Kidney glomerular epithelial cell (primary cell): ENCODE results near the gene TRIM10.

Experiments used
- DNase-seq: peaks from one replicate; lab custom pipeline; 2025; lab: John Stamatoyannopoulos, UW

Gene TRIM10

GRCh38 chr6:30160785-30161531 lies at the start of gene TRIM10:
TRIM10 (minus strand) TSS chr6:30161211; CDS start chr6:30160858, 353 bp downstream.
- no peak for DNase-seq

- no peak for DNase-seq
Measured at GRCh38 chr6:30207619-30208295, 46.7 kb upstream of the TRIM10 start.

GRCh38 chr6:30206799-30207618 lies 46.0 kb upstream of the TRIM10 start:
- peak; percentile 4 for DNase-seq

- DNase-seq, result no peak
Measured at GRCh38 chr6:30206152-30206551, 45.1 kb upstream of the TRIM10 start.

- DNase-seq, result no peak
Measured at GRCh38 chr6:30204116-30204515, 43.1 kb upstream of the TRIM10 start.

- no peak for DNase-seq
Measured at GRCh38 chr6:30202366-30202765, 41.4 kb upstream of the TRIM10 start.

GRCh38 chr6:30200551-30201281 lies 39.7 kb upstream of the TRIM10 start:
- DNase-seq, result no peak

GRCh38 chr6:30198166-30199084 lies 37.4 kb upstream of the TRIM10 start:
- DNase-seq, result no peak

- DNase-seq, result no peak
Measured at GRCh38 chr6:30196376-30196775, 35.4 kb upstream of the TRIM10 start.

GRCh38 chr6:30195951-30196350 lies 34.9 kb upstream of the TRIM10 start:
- DNase-seq, result no peak

- DNase-seq, result no peak
Measured at GRCh38 chr6:30194797-30195690, 34.0 kb upstream of the TRIM10 start.

- no peak for DNase-seq
Measured at GRCh38 chr6:30192076-30192475, 31.1 kb upstream of the TRIM10 start.

- DNase-seq, result no peak
Measured at GRCh38 chr6:30188541-30188940, 27.5 kb upstream of the TRIM10 start.

GRCh38 chr6:30185846-30186484 lies 25.0 kb upstream of the TRIM10 start:
- no peak for DNase-seq

- no peak for DNase-seq
Measured at GRCh38 chr6:30184417-30185031, 23.5 kb upstream of the TRIM10 start.

- no peak for DNase-seq
Measured at GRCh38 chr6:30180145-30180544, 19.1 kb upstream of the TRIM10 start.

GRCh38 chr6:30178837-30179236 lies 17.8 kb upstream of the TRIM10 start:
- no peak for DNase-seq

- DNase-seq, result no peak
Measured at GRCh38 chr6:30175765-30176164, 14.8 kb upstream of the TRIM10 start.

- no peak for DNase-seq
Measured at GRCh38 chr6:30172681-30173080, 11.7 kb upstream of the TRIM10 start.
